HG03558 (cell line): ENCODE data around the gene ZFP1.
"Not testable (repeated sequence)": the region's sequence is repeated elsewhere in the genome, so short reads cannot be mapped to it uniquely, and the experiment has no call there.

ENCODE experiments used
- ATAC-seq: cut with Tn5 transposase; IDR thresholded peaks from one replicate; pipeline ENCODE4 v1.9.1; 2021; ENCODE audit warnings: moderate number of reproducible peaks; ENCODE audit not compliant: unreplicated experiment; ENCODE audit errors: extremely low read depth

ZFP1 gene

DNA sequence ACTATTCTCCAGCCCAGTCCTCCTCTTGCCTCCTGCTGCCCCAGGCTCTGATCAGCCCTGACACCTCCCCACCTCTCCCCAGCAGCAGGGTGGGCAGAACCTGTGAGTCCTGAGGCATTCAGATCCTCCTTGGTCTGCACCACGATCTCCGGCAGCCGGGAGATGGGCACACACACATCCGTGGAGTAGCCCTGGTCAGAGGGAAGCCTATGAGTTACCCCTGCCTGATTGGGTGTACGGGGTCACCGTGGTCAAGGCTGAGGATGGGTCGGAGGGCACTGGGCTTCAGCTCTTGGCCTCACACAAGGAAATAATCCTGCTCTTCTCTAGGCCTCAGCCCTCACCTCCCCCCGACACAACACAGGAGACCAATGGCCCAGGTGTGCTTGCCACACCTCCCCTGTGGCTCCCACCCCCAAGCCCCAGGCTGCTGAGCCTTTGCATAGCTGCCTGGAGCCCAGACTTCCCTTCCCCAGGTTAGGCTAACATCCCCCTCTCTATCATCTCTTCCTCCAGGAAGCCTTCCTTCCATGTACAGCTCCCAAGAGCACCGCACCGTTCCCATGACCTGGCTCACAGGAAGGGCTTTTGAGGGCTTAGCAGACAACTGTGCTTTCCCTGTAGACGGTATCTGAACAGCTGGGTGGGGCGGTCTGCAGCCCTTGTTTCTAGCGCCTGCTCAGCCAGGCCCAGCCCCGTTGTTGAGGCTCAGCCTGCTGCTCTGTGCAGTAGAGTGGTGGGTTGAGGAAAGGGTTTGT is 35.4 kb upstream of the ZFP1 start:
- no peak for ATAC-seq

DNA sequence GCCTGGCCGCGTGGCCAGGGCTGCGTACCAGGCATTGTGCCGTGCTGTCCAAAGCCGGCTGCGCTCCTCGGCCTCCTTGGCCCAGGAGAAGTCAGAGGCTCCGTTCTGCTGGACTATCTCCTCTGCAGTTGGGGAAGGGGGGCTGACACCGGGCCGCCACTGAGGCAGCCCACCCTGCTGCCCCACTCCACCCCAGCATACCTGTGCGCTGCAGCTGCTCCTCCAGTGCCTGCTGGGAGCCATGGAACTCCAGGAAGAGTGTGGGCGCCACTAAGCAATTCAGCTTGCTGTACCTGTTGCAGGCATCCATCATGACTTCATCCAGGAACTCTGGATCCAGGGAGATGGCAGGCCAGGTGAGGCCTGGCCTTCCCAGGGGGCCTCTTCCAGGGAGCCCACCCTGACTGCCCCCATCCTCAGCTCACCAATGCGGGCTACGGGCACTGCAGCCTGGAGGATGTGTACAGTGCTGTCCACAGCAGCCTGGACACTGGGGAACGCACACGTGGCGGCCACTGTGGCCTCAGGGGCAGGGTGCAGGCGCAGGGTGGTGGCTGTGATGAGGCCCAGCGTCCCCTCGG is 34.7 kb upstream of the ZFP1 start:
- ATAC-seq: no peak

GRCh38 chr16:75114179-75114945 is 34.0 kb upstream of the ZFP1 start:
- no peak for ATAC-seq

DNA sequence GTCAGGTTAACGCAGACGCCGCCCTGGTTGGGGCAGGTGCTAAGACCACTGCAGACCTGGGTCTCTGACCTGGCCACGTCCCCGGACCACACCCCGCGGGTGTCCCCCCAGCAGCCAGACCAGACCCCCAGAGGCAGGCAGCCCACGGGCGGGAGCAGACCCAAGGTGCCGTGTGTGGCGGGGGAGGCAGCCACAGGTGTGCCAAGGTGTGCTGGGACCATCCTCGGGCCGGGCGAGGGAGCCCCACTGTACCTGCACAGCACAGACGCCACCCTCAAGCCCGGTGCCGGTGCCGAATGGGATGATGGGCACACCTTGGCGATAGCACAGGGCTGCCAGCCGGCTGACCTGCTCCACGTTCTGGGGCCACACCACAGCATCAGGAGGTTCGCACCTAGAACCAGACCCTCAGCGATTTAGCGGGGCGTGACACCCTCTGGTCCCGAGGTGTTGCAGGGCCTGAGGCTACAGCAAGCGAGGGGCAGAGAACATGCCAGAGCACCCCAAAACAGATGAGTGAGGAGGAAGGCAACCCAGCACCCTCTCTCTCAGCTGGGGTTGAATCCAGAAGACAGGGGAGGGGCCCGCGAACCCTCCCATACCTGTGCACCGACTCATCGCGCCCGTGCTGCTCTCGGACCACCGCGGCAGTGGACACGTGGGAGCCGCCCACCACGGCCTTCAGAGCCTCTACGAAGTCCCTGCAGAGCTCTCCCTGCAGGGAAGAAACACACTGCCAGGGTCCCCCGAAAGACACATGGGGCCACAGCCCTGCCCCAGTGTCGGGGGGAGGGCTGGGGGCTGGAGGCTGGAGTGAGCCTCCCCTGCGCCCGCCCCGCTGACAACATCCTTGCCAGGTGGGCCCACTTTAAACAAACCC is 33.1 kb upstream of the ZFP1 start:
- no peak for ATAC-seq

- ATAC-seq: no peak
Measured at GRCh38 chr16:75116081-75116910, 32.0 kb upstream of the ZFP1 start, which contains the start of gene LDHD. TSS of gene LDHD (minus strand) at chr16:75116780. CDS start at chr16:75116720, 60 bp downstream.

DNA sequence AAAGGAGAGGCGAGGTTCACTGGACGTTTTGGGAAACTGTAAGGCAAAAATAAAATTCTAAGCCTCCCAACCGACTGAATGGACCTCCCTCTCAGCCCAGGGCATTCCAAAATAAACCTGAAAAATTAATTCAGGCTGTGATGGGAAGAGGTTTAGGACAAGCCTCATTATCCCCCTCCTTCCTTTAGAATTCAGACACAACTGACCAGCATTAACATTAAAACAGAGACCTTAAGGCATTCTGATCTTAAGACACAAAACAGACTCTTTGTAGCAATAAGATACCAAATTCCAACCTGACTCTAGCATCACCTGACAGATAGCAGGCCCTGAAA is 31.4 kb upstream of the ZFP1 start:
- no peak for ATAC-seq

DNA sequence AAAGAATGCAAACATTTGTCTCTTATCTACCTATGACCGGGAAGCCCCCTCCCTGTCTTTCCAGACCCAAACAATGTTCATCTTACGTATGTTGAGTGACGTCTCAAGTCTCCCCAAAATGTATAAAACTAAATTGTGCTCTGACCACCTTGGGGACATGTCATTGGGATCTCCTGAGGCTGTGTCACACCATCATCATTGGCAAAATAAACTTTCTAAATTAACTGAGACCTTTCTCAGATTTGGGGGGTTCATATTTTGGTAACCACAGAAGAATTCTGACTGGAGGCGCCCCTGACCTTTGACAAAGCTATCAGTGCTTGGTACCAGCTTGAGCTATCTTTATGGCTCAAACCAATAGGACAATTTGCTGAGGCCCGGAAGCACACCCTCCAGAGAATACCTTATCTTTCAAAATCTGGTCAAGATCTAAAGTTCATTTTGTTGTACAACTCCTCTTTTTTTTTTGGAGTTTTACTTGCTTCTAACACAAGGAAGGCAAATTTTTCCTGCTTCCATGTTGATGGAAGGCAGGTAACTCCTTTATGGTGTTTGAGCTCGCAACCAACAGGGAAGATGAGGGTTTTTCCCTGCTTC is 29.3 kb upstream of the ZFP1 start:
- no peak for ATAC-seq

- ATAC-seq: no peak
Measured at GRCh38 chr16:75120253-75120652, 28.1 kb upstream of the ZFP1 start.

DNA sequence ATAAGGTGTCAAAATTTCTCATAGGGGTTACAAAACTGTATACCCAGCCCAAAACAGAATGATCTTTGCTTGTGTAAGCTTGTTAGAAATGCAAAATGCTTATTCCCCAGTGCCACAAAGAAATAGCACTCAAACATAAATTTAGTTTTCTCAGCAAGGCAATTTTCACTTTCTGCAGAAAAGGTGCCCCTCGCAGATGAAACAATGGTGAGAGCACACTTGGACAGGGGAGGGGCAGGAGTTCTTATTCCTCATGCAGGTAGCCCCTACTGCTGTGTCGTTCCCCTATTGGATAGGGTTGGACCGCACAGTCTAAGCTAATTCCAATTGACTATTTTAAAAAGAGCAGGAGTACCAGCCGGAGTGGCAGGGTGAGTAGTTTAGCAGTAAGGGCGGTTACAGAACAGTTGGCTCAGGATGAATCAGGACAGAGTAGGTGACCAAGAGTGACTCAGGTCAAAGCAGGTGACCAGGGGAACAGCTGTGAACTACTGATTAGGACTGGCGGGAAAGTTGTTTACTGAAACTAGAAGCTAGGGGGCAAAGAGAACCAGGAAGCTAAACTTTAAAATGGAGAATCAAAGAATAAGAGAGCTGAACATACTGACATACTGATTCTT is 26.3 kb upstream of the ZFP1 start:
- no peak for ATAC-seq

- no peak for ATAC-seq
Measured at GRCh38 chr16:75122609-75123008, 25.7 kb upstream of the ZFP1 start.

- ATAC-seq: no peak
Measured at GRCh38 chr16:75127713-75128415, 20.5 kb upstream of the ZFP1 start.

- ATAC-seq: not testable (repeated sequence)
Measured at GRCh38 chr16:75129421-75130149, 18.7 kb upstream of the ZFP1 start.

GRCh38 chr16:75130150-75130771 is 18.1 kb upstream of the ZFP1 start:
- ATAC-seq: no peak

- no peak for ATAC-seq
Measured at GRCh38 chr16:75131081-75131480, 17.2 kb upstream of the ZFP1 start.

DNA sequence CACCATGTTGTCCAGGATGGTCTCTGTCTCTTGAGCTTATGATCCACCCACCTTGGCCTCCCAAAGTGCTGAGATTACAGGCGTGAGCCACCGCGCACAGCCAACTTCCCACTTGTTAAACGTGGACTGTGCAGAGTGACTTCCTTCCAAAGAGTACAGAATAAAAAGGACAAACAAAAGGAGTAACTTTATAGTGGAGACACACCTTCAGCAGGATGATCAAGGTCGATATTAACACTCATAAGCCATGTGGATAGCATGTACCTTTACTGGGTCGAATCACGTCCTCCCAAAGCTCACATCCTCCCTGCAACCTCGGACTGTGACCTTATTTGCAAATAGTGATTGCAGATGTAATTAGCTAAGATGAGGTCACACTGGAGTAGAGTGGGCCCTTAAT is 10.1 kb upstream of the ZFP1 start:
- ATAC-seq: no peak

GRCh38 chr16:75138636-75139035 is 9.7 kb upstream of the ZFP1 start:
- ATAC-seq: no peak

DNA sequence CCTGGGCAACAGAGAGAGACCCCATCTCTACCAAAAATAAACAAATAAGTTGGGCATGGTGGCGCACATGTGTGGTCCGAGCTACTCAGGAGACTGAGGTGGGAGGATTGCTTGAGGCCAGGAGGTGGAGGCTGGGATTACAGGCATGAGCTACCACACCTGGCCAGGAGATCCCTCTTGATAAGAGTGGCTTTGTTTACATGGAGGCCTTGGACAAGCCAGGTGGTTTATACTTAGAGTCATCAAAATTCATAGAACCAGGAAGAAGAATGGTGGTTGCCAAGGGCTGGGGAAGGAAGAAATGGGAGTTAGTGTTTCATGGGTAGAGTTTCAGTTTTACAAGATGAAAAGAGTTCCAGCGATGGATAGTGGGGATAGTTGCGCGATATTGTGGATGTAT is 8.8 kb upstream of the ZFP1 start:
- no peak for ATAC-seq
